Measurements from ENCODE around the gene CIAO2B. TPM values are rescaled to one million over a fixed set of nuclear protein-coding genes. Genes with fewer than 3 reads are reported as not detected.
"Not testable (repeated sequence)": the region's sequence is repeated elsewhere in the genome, so short reads cannot be mapped to it uniquely, and the experiment has no call there.

Gene CIAO2B
- total and polyA plus RNA-seq, 4 experiments from 2014 or later, result 72.7 to 150 (median 102) TPM

GRCh38 chr16:66937725-66938337 lies 3.6 kb upstream of the CIAO2B start:
- Mint-ChIP-seq H3K27ac (peak overlapping the region in 5 of 7 donors; percentile 22 to 91 (median 54)), H3K4me3 (peak overlapping the region in 3 of 8 donors; percentile 44 to 59 (median 46)), H3K36me3 (peaks cover 23 to 65% of the 10 kb centered on the region in 2 donors), H3K9me3 (no peaks in the 10 kb centered on the region), H3K27me3 (no peaks in the 10 kb centered on the region), H3K4me1 (peaks cover 26 to 59% (median 40%) of the 10 kb centered on the region in 4 donors)
- CTCF ChIA-PET (ENCODE audit: partially characterized antibody), result interaction anchor here (1.6 to 1.7 kb wide), 2 partner anchors 10 to 43 kb away, joined by 3 to 6 read pairs; no protein-coding TSS in a partner anchor
- H3K27me3 ChIP-seq (ENCODE audit: insufficient read depth, low read length), result no peaks in the 10 kb centered on the region
- DNase-seq, result no peak
- H3K36me3 ChIP-seq (ENCODE audit: insufficient read depth, low read length), result peaks cover 40% of the 10 kb centered on the region
- intact Hi-C loops (cut with micrococcal nuclease), result no loop called here
- H3K4me3 ChIP-seq (ENCODE audit: low read length in 2 of 2), result no peak overlapping the region
- no peaks in the 10 kb centered on the region for H3K9me3 ChIP-seq (ENCODE audit: control insufficient read depth in 1 of 2, low read length in 2 of 2)
- no peak overlapping the region for H3K27ac ChIP-seq (ENCODE audit: low read depth, low read length)
- peaks cover 39% of the 10 kb centered on the region for H3K4me1 ChIP-seq (ENCODE audit: insufficient read depth, low read length)
- POLR2A ChIA-PET (ENCODE audit: partially characterized antibody), result no interaction called here

GRCh38 chr16:66936889-66937554 lies 2.8 kb upstream of the CIAO2B start:
- H3K4me3 ChIP-seq (ENCODE audit: low read length in 2 of 2), result no peak overlapping the region
- Mint-ChIP-seq H3K27me3 (no peaks in the 10 kb centered on the region), H3K36me3 (peaks cover 20 to 65% of the 10 kb centered on the region in 2 donors), H3K4me1 (peaks cover 31 to 67% (median 46%) of the 10 kb centered on the region in 4 donors), H3K4me3 (peak overlapping the region in 7 of 8 donors; percentile 44 to 93 (median 62)), H3K9me3 (no peaks in the 10 kb centered on the region), H3K27ac (peak overlapping the region; percentile 25 to 91 (median 61))
- intact Hi-C loops (cut with micrococcal nuclease), result no loop called here
- CTCF ChIA-PET (ENCODE audit: partially characterized antibody), result interaction anchor here (0.7 kb wide), 1 partner anchor 64 kb away, joined by 3 read pairs; no protein-coding TSS in a partner anchor
- POLR2A ChIA-PET (ENCODE audit: partially characterized antibody), result no interaction called here
- H3K9me3 ChIP-seq (ENCODE audit: control insufficient read depth in 1 of 2, low read length in 2 of 2), result no peaks in the 10 kb centered on the region
- DNase-seq, result no peak
- peaks cover 32% of the 10 kb centered on the region for H3K36me3 ChIP-seq (ENCODE audit: insufficient read depth, low read length)
- H3K27me3 ChIP-seq (ENCODE audit: insufficient read depth, low read length), result no peaks in the 10 kb centered on the region
- H3K27ac ChIP-seq (ENCODE audit: low read depth, low read length), result no peak overlapping the region
- peaks cover 47% of the 10 kb centered on the region for H3K4me1 ChIP-seq (ENCODE audit: insufficient read depth, low read length)

GRCh38 chr16:66936462-66936861 lies 2.3 kb upstream of the CIAO2B start:
- H3K27me3 Mint-ChIP-seq, result no peaks in the 10 kb centered on the region
- Histone ChIP-seq H3K27me3 (ENCODE audit: insufficient read depth, low read length) (no peaks in the 10 kb centered on the region), H3K27ac (ENCODE audit: low read depth, low read length) (no peak overlapping the region), H3K9me3 (ENCODE audit: control insufficient read depth in 1 of 2, low read length in 2 of 2) (no peaks in the 10 kb centered on the region), H3K36me3 (ENCODE audit: insufficient read depth, low read length) (peaks cover 26% of the 10 kb centered on the region), H3K4me1 (ENCODE audit: insufficient read depth, low read length) (peaks cover 49% of the 10 kb centered on the region), H3K4me3 (ENCODE audit: low read length in 2 of 2) (no peak overlapping the region)
- no peak for DNase-seq
- peaks cover 17 to 65% of the 10 kb centered on the region in 2 donors for H3K36me3 Mint-ChIP-seq
- no peaks in the 10 kb centered on the region for H3K9me3 Mint-ChIP-seq
- H3K4me3 Mint-ChIP-seq, result peak overlapping the region in 7 of 8 donors; percentile 16 to 93 (median 62)
- peak overlapping the region; percentile 25 to 80 (median 61) for H3K27ac Mint-ChIP-seq
- ChIA-PET CTCF (ENCODE audit: partially characterized antibody) (no interaction called here), POLR2A (ENCODE audit: partially characterized antibody) (no interaction called here)
- intact Hi-C loops (cut with micrococcal nuclease), result no loop called here
- H3K4me1 Mint-ChIP-seq, result peaks cover 33 to 72% (median 51%) of the 10 kb centered on the region in 4 donors

GRCh38 chr16:66935314-66936011 lies 1.3 kb upstream of the CIAO2B start, which contains the start of gene CES2:
TSS of gene CES2 (plus strand) at chr16:66935516. CDS start at chr16:66935636, 120 bp downstream.
- H3K27ac Mint-ChIP-seq, result peak within 1 kb of the TSS; percentile 97 to 99 (median 99)
- intact Hi-C loops (cut with micrococcal nuclease), result loop anchor here (2.0 kb wide), 1 partner anchor 63 kb away; no protein-coding TSS in a partner anchor
- H3K4me3 Mint-ChIP-seq, result peak within 1 kb of the TSS; percentile 93 to 100 (median 99)
- H3K4me1 ChIP-seq (ENCODE audit: insufficient read depth, low read length), result peaks cover 49% of the 10 kb centered on the region
- peak within 1 kb of the TSS; percentile 88 to 98 for H3K4me3 ChIP-seq (ENCODE audit: low read length in 2 of 2)
- no peaks in the 10 kb centered on the region for H3K27me3 Mint-ChIP-seq
- no peak for DNase-seq
- H3K9me3 ChIP-seq (ENCODE audit: control insufficient read depth in 1 of 2, low read length in 2 of 2), result no peaks in the 10 kb centered on the region
- ChIA-PET CTCF (ENCODE audit: partially characterized antibody) (no interaction called here), POLR2A (ENCODE audit: partially characterized antibody) (interaction anchor here (0.7 to 1.9 kb wide), 3 partner anchors 8 to 219 kb away, joined by 3 to 10 read pairs (median 4); partner anchors contain the start of gene NAE1)
- H3K4me1 Mint-ChIP-seq, result peaks cover 33 to 72% (median 51%) of the 10 kb centered on the region in 4 donors
- peak within 1 kb of the TSS; percentile 97 for H3K27ac ChIP-seq (ENCODE audit: low read depth, low read length)
- peaks cover 16% of the 10 kb centered on the region for H3K36me3 ChIP-seq (ENCODE audit: insufficient read depth, low read length)
- H3K27me3 ChIP-seq (ENCODE audit: insufficient read depth, low read length), result no peaks in the 10 kb centered on the region
- no peaks in the 10 kb centered on the region for H3K9me3 Mint-ChIP-seq
- peaks cover 14 to 63% of the 10 kb centered on the region in 2 donors for H3K36me3 Mint-ChIP-seq

- intact Hi-C loops (cut with micrococcal nuclease), result loop anchor here (2.0 kb wide), 1 partner anchor 62 kb away; no protein-coding TSS in a partner anchor
- Histone ChIP-seq H3K27ac (ENCODE audit: low read depth, low read length) (peak overlapping the region; percentile 97), H3K4me3 (ENCODE audit: low read length in 2 of 2) (peak overlapping the region; percentile 88 to 98), H3K36me3 (ENCODE audit: insufficient read depth, low read length) (peaks cover 14% of the 10 kb centered on the region), H3K4me1 (ENCODE audit: insufficient read depth, low read length) (peaks cover 49% of the 10 kb centered on the region)
- POLR2A ChIA-PET (ENCODE audit: partially characterized antibody), result interaction anchor here (0.7 to 2.3 kb wide), 7 partner anchors 9 to 336 kb away, joined by 3 to 13 read pairs (median 6); partner anchors contain the start of genes FBXL8, NAE1, PDP2 and TRADD
- H3K9me3 Mint-ChIP-seq; DNase-seq; H3K9me3 ChIP-seq (ENCODE audit: control insufficient read depth in 1 of 2, low read length in 2 of 2); H3K27me3 ChIP-seq (ENCODE audit: insufficient read depth, low read length); H3K27me3 Mint-ChIP-seq; CTCF ChIA-PET (ENCODE audit: partially characterized antibody): not testable (repeated sequence)
- Mint-ChIP-seq H3K4me1 (peaks cover 32 to 72% (median 51%) of the 10 kb centered on the region in 4 donors), H3K4me3 (peak overlapping the region; percentile 93 to 100 (median 99)), H3K27ac (peak overlapping the region; percentile 97 to 99 (median 99)), H3K36me3 (peaks cover 13 to 63% of the 10 kb centered on the region in 2 donors)
Measured at GRCh38 chr16:66934839-66935313, 674 bp upstream of the CIAO2B start.

DNA sequence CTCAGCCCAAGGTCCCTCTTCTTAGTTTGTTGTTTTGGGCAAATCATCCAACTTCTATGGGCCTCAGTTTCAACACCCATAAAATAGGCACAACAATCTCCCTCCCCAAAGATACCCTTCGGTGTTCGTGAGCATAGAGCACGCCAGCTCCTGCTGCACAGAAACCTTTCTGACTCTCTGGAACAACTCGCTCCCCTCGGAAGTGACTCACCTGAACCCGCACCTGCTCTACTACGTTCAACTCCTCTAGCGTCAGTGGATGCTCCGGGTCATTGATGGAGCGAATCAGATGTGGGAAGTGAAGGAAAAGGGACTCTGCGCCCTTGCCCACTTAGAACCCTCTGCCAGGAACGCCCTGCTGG lies 445 bp downstream of the CIAO2B start:
- Histone ChIP-seq H3K27me3 (ENCODE audit: insufficient read depth, low read length) (no peaks in the 10 kb centered on the region), H3K27ac (ENCODE audit: low read depth, low read length) (peak overlapping the region; percentile 97), H3K4me1 (ENCODE audit: insufficient read depth, low read length) (peaks cover 49% of the 10 kb centered on the region), H3K4me3 (ENCODE audit: low read length in 2 of 2) (peak overlapping the region; percentile 82 to 98), H3K36me3 (ENCODE audit: insufficient read depth, low read length) (peaks cover 6% of the 10 kb centered on the region), H3K9me3 (ENCODE audit: control insufficient read depth in 1 of 2, low read length in 2 of 2) (no peaks in the 10 kb centered on the region)
- Mint-ChIP-seq H3K27ac (peak overlapping the region; percentile 97 to 99 (median 99)), H3K4me3 (peak overlapping the region; percentile 93 to 100 (median 99)), H3K9me3 (no peaks in the 10 kb centered on the region), H3K4me1 (peaks cover 31 to 70% (median 51%) of the 10 kb centered on the region in 4 donors), H3K36me3 (peaks cover 10 to 56% of the 10 kb centered on the region in 2 donors), H3K27me3 (no peaks in the 10 kb centered on the region)
- POLR2A ChIA-PET (ENCODE audit: partially characterized antibody), result interaction anchor here (0.9 to 2.3 kb wide), 10 partner anchors 8 to 337 kb away, joined by 3 to 13 read pairs (median 5); partner anchors contain the start of genes E2F4, FBXL8, NAE1 and PDP2
- intact Hi-C loops (cut with micrococcal nuclease), result loop anchor here (2.0 kb wide), 1 partner anchor 61 kb away; no protein-coding TSS in a partner anchor
- DNase-seq, result no peak
- CTCF ChIA-PET (ENCODE audit: partially characterized antibody), result interaction anchor here (1.0 to 1.6 kb wide), 3 partner anchors 10 to 103 kb away, joined by 3 to 5 read pairs (median 3); partner anchors contain the start of gene NAE1
